ENCODE results near the gene BUD31.
"Not testable (repeated sequence)": the region's sequence is repeated elsewhere in the genome, so short reads cannot be mapped to it uniquely, and the experiment has no call there.

The BUD31 gene

GRCh38 chr7:99399597-99399996, 9.2 kb upstream of the BUD31 start:
- no peak for DNase-seq (ENCODE audit: low spot score)

GRCh38 chr7:99402854-99403253, 5.9 kb upstream of the BUD31 start:
- no peak for DNase-seq (ENCODE audit: low spot score)

- DNase-seq (ENCODE audit: low spot score): no peak
Measured at GRCh38 chr7:99403764-99404163, 5.0 kb upstream of the BUD31 start.

GRCh38 chr7:99404235-99404976, 4.4 kb upstream of the BUD31 start:
- DNase-seq (ENCODE audit: low spot score): no peak

GRCh38 chr7:99404977-99405320, 3.8 kb upstream of the BUD31 start:
- DNase-seq (ENCODE audit: low spot score): no peak

GRCh38 chr7:99406557-99406956, 2.2 kb upstream of the BUD31 start:
- no peak for DNase-seq (ENCODE audit: low spot score)

- DNase-seq (ENCODE audit: low spot score): peak; percentile 90
Measured at GRCh38 chr7:99407872-99408378, 844 bp upstream of the BUD31 start.

- no peak for DNase-seq (ENCODE audit: low spot score)
Measured at GRCh38 chr7:99409192-99409572, 413 bp downstream of the BUD31 start.

GRCh38 chr7:99409806-99410205, 1.0 kb downstream of the BUD31 start:
- no peak for DNase-seq (ENCODE audit: low spot score)

GRCh38 chr7:99410635-99411034, 1.9 kb downstream of the BUD31 start:
- DNase-seq (ENCODE audit: low spot score): no peak

GRCh38 chr7:99415513-99416127, 6.9 kb downstream of the BUD31 start:
- not testable (repeated sequence) for DNase-seq (ENCODE audit: low spot score)

- DNase-seq (ENCODE audit: low spot score): no peak
Measured at GRCh38 chr7:99418260-99418659, 9.5 kb downstream of the BUD31 start.

GRCh38 chr7:99419323-99420021, 10.7 kb downstream of the BUD31 start:
- no peak for DNase-seq (ENCODE audit: low spot score)

- DNase-seq (ENCODE audit: low spot score): no peak
Measured at GRCh38 chr7:99420213-99420612, 11.4 kb downstream of the BUD31 start.

- DNase-seq (ENCODE audit: low spot score): no peak
Measured at GRCh38 chr7:99420986-99421385, 12.2 kb downstream of the BUD31 start.

- DNase-seq (ENCODE audit: low spot score): no peak
Measured at GRCh38 chr7:99422186-99422585, 13.4 kb downstream of the BUD31 start.

- DNase-seq (ENCODE audit: low spot score): no peak
Measured at GRCh38 chr7:99422625-99423024, 13.9 kb downstream of the BUD31 start.

GRCh38 chr7:99424932-99425730, 16.4 kb downstream of the BUD31 start:
- no peak for DNase-seq (ENCODE audit: low spot score)

- no peak for DNase-seq (ENCODE audit: low spot score)
Measured at GRCh38 chr7:99428972-99429566, 20.3 kb downstream of the BUD31 start.

GRCh38 chr7:99429756-99430155, 21.0 kb downstream of the BUD31 start:
- no peak for DNase-seq (ENCODE audit: low spot score)

GRCh38 chr7:99431756-99432540, 23.2 kb downstream of the BUD31 start:
- DNase-seq (ENCODE audit: low spot score): not testable (repeated sequence)
